GM19193 (cell line): ENCODE measurements around the gene E2F2.

ENCODE experiments used
- POLR2A ChIP-seq: IDR thresholded peaks from 4 replicates; pipeline ENCODE4 v1.6.1; 2011; ENCODE audit not compliant: insufficient read depth, insufficient read length; ENCODE audit errors: extremely low read depth

The E2F2 gene

GRCh38 chr1:23567996-23568607 lies 37.1 kb upstream of the E2F2 start:
- TF ChIP-seq POLR2A = no peak

DNA sequence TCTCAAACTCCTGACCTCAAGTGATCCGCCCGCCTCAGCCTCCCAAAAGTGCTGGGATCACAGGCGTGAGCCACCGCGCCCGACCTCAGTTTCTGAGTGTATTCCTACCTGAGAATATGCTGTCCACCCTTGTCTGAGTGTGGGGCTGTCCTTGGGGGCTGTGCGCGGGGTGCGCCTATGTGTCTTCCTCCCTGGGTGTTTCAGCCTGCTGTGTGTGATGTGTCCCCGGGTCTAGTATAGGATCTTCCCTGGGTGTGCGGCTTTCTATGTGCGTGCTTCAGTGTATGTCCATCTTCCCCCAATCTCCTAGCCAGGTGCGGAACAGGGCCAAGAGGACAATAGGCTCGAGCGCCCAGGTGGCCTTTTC lies 36.6 kb upstream of the E2F2 start:
- no peak for TF ChIP-seq POLR2A

DNA sequence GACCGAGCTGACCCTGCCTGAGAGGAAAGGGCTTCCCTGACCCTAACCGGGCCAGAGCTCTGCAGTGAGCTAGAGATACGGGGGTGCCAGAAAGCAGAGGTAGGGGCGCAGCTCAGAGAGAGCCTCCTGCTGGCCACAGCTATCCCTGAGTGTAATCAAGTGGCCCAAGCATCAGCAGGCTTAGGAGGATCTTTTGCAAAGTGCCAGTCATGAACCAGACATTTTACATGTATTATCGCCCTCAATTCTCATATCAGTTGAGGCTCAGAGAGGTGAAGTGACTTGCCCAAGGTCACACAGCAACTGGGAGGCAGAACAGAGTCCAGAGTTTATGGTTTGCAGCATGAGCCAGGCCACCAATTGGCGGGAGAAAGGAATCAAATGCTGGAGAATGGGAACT lies 35.3 kb upstream of the E2F2 start:
- no peak for TF ChIP-seq POLR2A

GRCh38 chr1:23565776-23566175 lies 34.7 kb upstream of the E2F2 start:
- no peak for TF ChIP-seq POLR2A

- no peak for TF ChIP-seq POLR2A
Measured at GRCh38 chr1:23564529-23565122, 33.6 kb upstream of the E2F2 start.

GRCh38 chr1:23563755-23564374 lies 32.8 kb upstream of the E2F2 start:
- TF ChIP-seq POLR2A = no peak

DNA sequence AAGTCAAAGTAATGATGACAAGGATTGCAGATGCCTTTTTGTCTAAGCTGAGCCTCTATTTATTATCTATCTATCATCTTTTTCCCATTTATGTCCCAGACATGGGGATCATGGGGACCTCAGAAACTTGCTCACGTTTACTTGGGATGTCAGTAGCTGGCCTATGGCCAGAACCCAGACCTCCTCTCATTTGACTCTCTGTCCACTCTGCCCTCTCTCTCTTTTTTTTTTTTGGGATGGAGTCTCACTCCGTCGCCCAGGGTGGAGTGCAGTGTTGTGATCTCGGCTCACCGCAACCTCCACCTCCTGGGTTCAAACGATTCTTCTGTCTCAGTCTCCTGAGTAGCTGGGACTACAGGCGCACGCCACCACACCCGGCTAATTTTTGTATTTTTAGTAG lies 32.0 kb upstream of the E2F2 start:
- TF ChIP-seq POLR2A = no peak

DNA sequence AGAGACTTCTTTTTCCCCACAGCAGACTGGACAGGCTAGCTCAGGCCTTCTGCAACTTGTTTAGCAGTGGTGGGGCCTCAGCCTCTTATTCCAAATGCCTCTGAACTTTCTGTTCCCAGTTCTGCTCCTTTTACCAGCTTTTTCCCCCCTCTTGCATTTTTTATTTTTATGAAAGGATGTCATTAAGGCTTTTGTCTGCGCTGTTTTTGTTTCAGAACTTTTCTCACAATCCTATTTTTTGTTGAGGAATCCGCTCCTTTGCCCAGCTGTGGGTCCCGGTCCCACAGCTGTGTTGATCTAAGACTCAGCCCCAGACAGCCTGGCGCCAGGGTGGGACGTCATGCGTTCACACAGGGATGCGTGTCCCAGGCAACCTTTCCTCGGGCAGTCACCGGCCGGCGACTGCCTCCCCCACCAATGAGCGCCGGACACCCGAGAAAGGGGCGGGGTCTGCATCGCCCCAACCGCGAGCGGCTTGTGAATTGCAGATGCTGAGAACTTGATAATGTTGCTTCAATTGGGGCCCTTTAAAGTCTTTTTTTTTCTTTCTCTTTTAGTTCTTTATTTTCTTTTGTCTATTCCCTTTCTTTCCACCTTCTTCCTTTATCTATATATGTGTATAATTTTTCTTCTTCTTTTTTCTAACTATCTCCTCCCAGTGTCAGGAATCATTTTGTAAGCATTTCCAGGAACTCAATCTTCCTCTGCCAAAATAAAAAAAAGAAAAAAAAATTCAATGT lies 31.3 kb upstream of the E2F2 start:
- TF ChIP-seq POLR2A = no peak

DNA sequence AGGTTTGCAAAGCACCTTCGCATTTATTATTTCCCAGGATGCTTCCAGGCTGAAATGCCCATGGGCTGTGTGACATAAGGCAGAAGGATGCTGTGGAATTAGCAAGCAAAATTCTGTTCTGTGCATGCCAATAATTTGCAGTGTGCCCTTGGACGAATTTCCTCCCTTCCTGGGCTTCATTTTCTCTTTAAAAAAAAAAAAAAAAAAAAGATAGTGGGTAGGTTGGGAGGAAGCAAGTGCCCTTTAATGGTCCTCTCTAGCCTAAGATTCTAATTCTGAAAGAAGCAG lies 30.7 kb upstream of the E2F2 start:
- no peak for TF ChIP-seq POLR2A

DNA sequence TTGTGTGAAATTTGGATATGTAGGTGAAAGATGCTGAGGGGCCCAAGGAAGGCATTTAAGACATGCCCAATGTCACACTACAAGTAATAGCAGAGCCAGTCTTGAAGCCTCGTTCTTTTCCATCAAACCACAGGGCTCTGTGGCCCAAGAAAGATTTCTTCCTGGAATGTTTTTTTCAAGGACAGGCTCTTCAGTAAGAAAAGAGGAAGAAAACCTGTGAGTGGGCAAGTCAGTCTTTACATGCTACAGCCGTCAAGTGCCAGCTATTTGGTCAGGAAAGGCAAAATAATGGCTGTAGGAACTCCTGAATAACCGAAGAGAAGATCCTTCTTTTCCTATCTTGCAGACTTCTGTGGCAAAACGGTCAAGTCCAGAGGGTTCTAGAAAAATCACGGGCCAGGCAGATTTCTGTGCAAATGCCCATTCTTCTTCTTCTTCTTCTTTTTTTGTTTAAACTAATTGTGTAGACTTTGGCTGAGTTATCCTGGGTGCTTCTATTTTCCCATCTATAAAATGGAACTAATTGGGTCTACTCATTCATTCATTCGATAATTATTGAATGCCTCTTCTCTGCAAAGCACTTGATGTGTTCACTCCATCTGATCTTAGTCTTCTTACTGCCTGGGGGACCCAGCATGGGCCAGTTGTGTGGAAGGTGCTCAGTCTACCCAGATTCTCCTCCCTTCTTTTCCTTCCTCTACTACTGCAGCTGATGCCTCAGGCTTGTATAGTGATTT lies 30.2 kb upstream of the E2F2 start:
- TF ChIP-seq POLR2A = no peak

DNA sequence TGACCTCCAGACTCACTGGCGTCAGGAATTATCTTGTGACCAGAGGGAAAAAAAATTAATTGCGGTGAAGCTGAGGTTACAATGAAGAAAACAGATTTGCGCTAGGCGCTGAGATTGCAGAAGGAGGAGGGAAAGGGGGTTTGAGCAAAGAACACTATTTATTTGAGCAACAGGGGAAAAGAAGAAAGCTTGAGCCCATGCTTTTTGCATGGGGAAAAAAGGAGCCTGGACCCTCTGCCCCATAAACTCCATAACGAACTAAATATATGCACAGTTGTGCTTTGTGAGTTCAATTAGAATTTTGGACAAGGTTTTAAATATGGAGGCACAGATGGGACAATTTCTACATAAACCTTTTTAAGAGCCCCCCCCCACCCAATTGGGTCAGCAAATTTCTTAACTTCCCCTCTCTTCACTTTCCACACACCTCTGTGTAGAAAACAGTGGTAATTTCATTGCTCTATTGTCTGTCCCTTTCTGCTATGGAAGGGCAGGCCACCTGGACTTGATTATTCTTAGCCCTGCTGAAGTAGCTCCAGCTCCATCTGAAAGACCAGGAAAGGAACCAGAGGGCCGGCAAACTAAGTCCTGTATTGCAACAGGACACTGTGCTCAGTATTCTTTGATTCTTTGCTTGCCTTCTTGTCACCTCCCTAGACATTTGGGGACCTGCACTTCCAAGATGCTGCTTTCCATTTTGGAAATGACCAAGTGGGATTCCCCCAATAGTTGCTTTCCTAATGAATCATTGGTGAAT lies 29.1 kb upstream of the E2F2 start:
- no peak for TF ChIP-seq POLR2A

DNA sequence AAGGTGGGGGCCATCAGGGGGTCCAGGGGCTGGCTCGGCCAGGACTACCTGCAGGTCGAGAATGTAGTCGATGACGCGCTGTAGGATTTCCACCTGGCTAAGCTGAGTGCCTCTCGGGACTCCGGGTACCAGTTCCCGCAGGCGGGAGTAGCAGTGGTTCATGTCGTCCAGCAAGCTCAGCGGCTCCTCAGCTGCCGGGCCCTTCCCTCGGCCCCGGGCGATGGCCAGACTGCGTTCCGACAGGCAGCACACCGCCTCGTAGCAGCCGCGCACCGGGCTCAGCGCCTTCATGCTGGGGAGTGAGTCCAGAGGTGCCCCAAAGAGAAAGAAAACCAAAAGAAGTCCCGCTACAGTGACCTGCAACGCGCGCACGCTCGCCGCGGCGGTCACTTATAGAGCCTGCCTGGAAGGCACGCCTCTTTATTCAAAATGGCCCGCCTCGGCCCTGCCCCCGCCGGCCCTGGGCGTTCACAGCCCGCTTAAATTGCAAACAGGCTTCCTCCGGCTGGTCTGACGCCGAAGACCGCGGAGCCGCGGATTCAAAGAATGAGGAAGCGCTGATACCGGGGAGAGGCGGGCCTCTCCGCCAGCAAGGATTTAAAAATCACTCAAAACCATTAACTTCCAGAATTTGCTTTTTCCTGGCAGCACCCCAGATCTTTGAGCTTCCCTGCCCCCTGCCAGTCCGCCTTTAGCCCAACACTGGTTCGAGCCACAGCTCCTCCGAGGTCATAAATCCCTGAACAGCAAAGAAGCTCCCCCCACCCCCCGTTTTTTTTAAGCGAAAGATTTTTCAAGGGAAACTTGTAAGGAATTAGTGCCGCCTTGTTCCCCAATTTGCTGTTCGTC lies 28.3 kb upstream of the E2F2 start, which contains the start of gene ID3:
Gene ID3 (minus strand): TSS at position 366 of the 849 bp plus-strand sequence. CDS start 75 bp downstream, at position 291.
- peak; percentile 99 for TF ChIP-seq POLR2A

GRCh38 chr1:23558872-23559135 lies 27.8 kb upstream of the E2F2 start:
- TF ChIP-seq POLR2A = no peak
